ENCODE measurements around the gene MRTFA. TPM values are rescaled to one million over a fixed set of nuclear protein-coding genes. Genes with fewer than 3 reads are reported as not detected.

The MRTFA gene
- total and polyA plus RNA-seq, 9 of the 15 experiments (the other 6 are each of a cell fraction or from before 2014, with no cell fraction given): 0.84 to 21.1 (median 3.7) TPM

GRCh38 chr22:40668611-40669411, 32.3 kb upstream of the MRTFA start (continued):
- no peak for TF ChIP-seq CREB3 (tag; conservative IDR thresholded peaks at IDR 0.05; ENCODE audit: low read depth)
- no peak for TF ChIP-seq PTRF (tag; IDR thresholded peaks at IDR 0.05)
- TF ChIP-seq GABPB1 (CRISPR knock-in tag; IDR thresholded peaks at IDR 0.05): no peak

GRCh38 chr22:40666151-40666848, 29.8 kb upstream of the MRTFA start:
- intact Hi-C loops (cut with micrococcal nuclease) (no loop called here), in situ Hi-C loops (cut with MboI) (no loop called here)
- 30% methylated on average over 5 of the region's 7 CpGs for WGBS (ENCODE audit: insufficient coverage, low coverage, missing lambda C conversion rate)
- no TSS peak for BruUV-seq (replicated peaks)
- ATAC-seq: no peak
- H3K27me3 ChIP-seq (ENCODE audit: control insufficient read depth in 2 of 2, insufficient read depth in 2 of 2, low read length in 2 of 2): no peaks in the 10 kb centered on the region
- ChIA-PET POLR2A (interaction anchor here (1.3 kb wide), 1 partner anchor 29 kb away, joined by 4 read pairs; the partner anchor contains the start of gene MRTFA), CTCF (ENCODE audit: low intra/inter-chr PET ratio) (no interaction called here)
- H3K4me2 ChIP-seq (ENCODE audit: insufficient read depth, low read length): no peak overlapping the region
- no peaks in the 10 kb centered on the region for H3K36me3 ChIP-seq (ENCODE audit: control insufficient read depth, insufficient read depth, low read length)
- no peak overlapping the region for H3K9ac ChIP-seq (ENCODE audit: insufficient read depth in 1 of 2, low read depth in 2 of 2, low read length in 2 of 2)
- H3K4me1 ChIP-seq (replicated peaks in 1 of 2; ENCODE audit: control insufficient read depth in 2 of 2, insufficient read depth in 2 of 2, low read length in 2 of 2): peaks cover 0 to 18% of the 10 kb centered on the region in 2 experiments; a peak in 3 of 5 replicates
- TF ChIP-seq PBX2 (CRISPR knock-in tag; IDR thresholded peaks at IDR 0.05; ENCODE audit: low read depth) (no peak), PBX2 (tag; conservative IDR thresholded peaks at IDR 0.05; ENCODE audit: low read depth) (0 out of 2 replicates have a peak, but pooled peaks have one; percentile 6), ZNF121 (CRISPR knock-in tag; conservative IDR thresholded peaks at IDR 0.05) (peak; percentile 21; the same call in 1 of the 2 replicates), TEAD4 (IDR thresholded peaks at IDR 0.05; ENCODE audit: low read length) (no peak), TEAD4 (CRISPR knock-in tag; IDR thresholded peaks at IDR 0.05; ENCODE audit: borderline replicate concordance) (no peak)
- no peaks in the 10 kb centered on the region for H3K9me1 ChIP-seq (ENCODE audit: control insufficient read depth, insufficient read depth, low read length)
- no peaks in the 10 kb centered on the region for H3K79me2 ChIP-seq (ENCODE audit: control insufficient read depth, insufficient read depth, low read length)
- H2AFZ ChIP-seq (ENCODE audit: low read depth, low read length): no peak overlapping the region
- FAIRE-seq: no peak
- H3K4me3 ChIP-seq: no peak overlapping the region
- no peaks in the 10 kb centered on the region; the same call in 1 of the 2 replicates for H3K9me3 ChIP-seq (replicated peaks; ENCODE audit: control insufficient read depth, insufficient read depth, low read depth, low read length)
- no peak overlapping the region for H3K27ac ChIP-seq (ENCODE audit: extremely low read depth, low read depth, low read length)
- H4K20me1 ChIP-seq (replicated peaks; ENCODE audit: control insufficient read depth, insufficient read depth, low read length): no peaks in the 10 kb centered on the region
- DNase-seq (ENCODE audit: extremely low read depth in 1 of 4, low spot score in 3 of 4): peak in 1 of 4 experiments; percentile 2
